ENCODE results near the gene ANKRD9. TPM values are rescaled to one million over a fixed set of nuclear protein-coding genes. Genes with fewer than 3 reads are reported as not detected.

The ANKRD9 gene
- total and polyA plus RNA-seq, 2 of the 13 experiments (the other 11 are each of a cell fraction or from before 2014, with no cell fraction given), result 10.0 to 15.0 TPM

DNA sequence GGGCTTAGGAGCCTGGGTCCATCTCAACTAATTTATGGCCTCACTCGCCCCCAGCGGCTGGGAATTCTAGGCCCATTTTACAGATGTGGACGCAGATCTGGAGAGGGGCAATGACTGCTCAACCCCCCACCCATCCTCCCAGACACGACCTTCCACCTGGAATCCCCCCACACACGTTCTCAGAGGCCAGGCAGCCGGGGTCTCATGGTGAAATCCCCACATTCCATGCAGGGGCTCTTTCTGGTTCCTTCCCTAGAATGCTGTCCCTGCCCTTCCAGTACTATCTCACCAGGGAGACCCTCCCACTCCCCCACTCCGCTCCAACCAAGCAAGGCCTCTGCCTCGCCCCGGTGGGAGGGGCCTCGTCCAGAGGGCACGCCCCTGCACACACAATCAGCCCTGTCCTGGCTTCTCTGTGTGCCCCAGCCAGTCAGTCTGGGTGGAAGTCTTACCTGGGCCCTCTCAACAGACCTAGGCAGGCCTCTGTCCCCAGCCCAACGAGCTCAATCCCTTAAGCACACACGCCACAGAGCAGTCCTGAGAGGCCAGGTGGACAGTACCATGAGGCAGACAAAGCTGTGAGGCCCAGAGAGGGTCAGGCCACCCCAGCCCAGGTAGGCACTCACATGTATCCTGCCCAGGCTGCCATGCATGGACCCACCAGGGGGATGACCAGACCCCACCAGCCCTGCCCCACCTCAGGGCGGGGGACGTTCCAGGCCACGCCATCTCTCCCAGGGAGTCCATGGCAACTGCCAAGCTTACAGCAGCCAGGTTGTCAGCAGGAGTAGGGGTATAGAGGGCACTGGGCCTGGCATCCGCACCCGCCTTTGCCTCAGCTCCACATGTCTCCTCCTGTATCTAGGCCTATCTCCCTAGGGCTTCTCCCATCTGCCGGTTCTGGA lies 1.3 kb upstream of the ANKRD9 start (continued):
- TF ChIP-seq ARID4A (CRISPR knock-in tag; IDR thresholded peaks at IDR 0.05; ENCODE audit: borderline replicate concordance) (0 out of 2 replicates have a peak, but pooled peaks have one; percentile 41), FOXC1 (CRISPR knock-in tag; IDR thresholded peaks at IDR 0.05; ENCODE audit: borderline replicate concordance) (peak; percentile 58; the same call in 1 of the 2 replicates), UBTF (CRISPR knock-in tag; IDR thresholded peaks at IDR 0.05) (no peak; the same call in 1 of the 2 replicates), PRPF4 (IDR thresholded peaks at IDR 0.05; ENCODE audit: low read depth, low read length, poor library complexity, severe bottlenecking) (no peak), HDAC1 (CRISPR knock-in tag; IDR thresholded peaks at IDR 0.05) (peak; percentile 61), ZMYM4 (CRISPR knock-in tag; IDR thresholded peaks at IDR 0.05) (peak; percentile 33; the same call in 1 of the 2 replicates), RFX3 (CRISPR knock-in tag; IDR thresholded peaks at IDR 0.05) (no peak), IRF2 (CRISPR knock-in tag; IDR thresholded peaks at IDR 0.05) (no peak), NRL (CRISPR knock-in tag; IDR thresholded peaks at IDR 0.05; ENCODE audit: borderline replicate concordance) (peak; percentile 33; the same call in 1 of the 2 replicates), SRSF1 (optimal IDR thresholded peaks at IDR 0.05; ENCODE audit: low read depth, low read length) (peak; percentile 52), NCOA2 (CRISPR knock-in tag; IDR thresholded peaks at IDR 0.05) (no peak), TRAFD1 (CRISPR knock-in tag; IDR thresholded peaks at IDR 0.05; ENCODE audit: borderline replicate concordance) (0 out of 2 replicates have a peak, but pooled peaks have one; percentile 56), SP1 (IDR thresholded peaks at IDR 0.05) (no peak), SP1 (CRISPR knock-in tag; IDR thresholded peaks at IDR 0.05) (peak; percentile 35; the same call in 1 of the 2 replicates), DNMT1 (CRISPR knock-in tag; IDR thresholded peaks at IDR 0.05) (no peak), JUNB (CRISPR knock-in tag; IDR thresholded peaks at IDR 0.05; ENCODE audit: borderline replicate concordance) (no peak)
